Activated gamma-delta T cell treated with Interleukin-2 at 50 U/mL for 16 hours (primary cell): ENCODE results near the gene FOXD4L4.
"Not testable (repeated sequence)": the region's sequence is repeated elsewhere in the genome, so short reads cannot be mapped to it uniquely, and the experiment has no call there.

Experiments used
- DNase-seq: peaks from one replicate; pipeline ENCODE4 v3.0.0-alpha.2; 2020

Gene FOXD4L4

DNA sequence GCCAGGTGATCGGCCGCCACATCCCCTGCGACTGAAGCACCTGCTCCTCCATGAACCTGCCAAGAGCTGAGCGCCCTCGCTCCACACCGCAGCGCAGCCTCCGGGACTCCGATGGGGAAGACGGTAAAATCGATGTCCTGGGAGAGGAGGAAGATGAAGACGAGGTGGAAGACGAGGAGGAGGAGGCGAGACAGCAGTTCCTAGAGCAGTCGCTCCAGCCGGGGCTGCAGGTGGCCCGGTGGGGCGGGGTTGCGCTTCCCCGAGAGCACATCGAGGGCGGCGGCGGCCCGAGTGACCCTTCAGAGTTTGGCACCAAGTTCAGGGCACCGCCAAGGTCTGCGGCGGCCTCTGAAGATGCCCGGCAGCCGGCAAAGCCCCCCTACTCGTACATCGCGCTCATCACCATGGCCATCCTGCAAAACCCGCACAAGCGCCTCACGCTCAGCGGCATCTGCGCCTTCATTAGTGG, at the start of gene FOXD4L4:
FOXD4L4 (plus strand) TSS at position 51 of the 469 bp plus-strand sequence; CDS start at position 51, 0 bp downstream.
- DNase-seq, result not testable (repeated sequence)

DNA sequence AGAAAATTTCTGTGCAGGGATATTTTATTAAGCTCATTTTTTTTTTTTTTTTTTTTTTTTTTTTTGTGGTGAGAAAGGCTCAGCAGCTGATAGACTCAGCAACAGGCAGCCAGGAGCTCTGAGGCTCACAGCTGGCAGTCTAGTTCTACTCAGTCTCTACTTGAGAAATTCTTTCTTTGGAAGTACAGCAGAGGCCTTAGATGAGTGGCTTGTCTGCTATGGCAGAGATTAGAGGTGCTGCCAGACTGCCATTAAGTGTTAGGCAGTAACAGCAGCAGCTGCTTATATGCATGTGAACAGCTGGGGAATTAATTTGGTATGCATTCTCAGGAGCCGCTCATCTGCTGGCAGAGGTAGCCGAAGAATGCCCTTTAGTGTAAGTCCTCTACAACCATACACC, 33.4 kb upstream of the FOXD4L4 start:
- DNase-seq, result not testable (repeated sequence)

DNA sequence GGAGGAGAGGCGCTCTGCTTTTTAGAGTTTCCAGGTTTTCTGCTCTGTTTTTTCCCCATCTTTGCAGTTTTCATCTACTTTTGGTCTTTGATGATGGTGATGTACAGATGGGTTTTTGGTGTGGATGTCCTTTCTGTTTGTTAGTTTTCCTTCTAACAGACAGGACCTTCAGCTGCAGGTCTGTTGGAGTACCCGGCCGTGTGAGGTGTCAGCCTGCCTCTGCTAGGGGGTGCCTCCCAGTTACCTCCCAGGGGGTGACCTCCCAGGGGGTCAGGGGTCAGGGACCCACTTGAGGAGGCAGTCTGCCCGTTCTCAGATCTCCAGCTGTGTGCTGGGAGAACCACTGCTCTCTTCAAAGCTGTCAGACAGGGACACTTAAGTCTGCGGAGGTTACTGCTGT, 22.5 kb upstream of the FOXD4L4 start:
- not testable (repeated sequence) for DNase-seq

DNA sequence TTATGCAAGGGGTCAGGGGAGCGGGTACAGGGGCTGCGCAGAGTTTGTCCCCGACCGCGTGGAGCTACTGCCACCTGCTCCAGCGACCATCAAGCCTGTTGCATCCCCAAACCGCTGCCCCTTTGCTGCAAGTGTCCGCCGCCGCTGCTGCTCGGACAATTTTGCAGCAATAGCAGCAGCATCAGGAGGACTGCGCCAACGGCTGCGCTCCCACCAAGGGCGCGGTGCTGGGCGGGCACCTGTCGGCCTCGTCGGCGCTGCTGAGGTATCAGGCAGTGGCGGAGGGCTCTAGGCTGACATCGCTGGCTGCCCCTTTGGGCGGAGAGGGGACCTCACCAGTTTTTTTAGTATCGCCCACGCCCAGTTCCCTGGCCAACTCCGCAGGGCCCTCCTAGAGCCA, 1.2 kb downstream of the FOXD4L4 start:
- not testable (repeated sequence) for DNase-seq
